Mucosa of descending colon (tissue), 3 donors: ENCODE data around the gene DSE. TPM values are rescaled to one million over a fixed set of nuclear protein-coding genes. Genes with fewer than 3 reads are reported as not detected.

Source experiments
- ATAC-seq: fragments of 200-7000 bp; cut with Tn5 transposase; one replicate; pipeline ENCODE4 v1.9.1; 2020; ENCODE audit warnings: mild to moderate bottlenecking, moderate library complexity
- DNase-seq, 3 donors: peaks; one replicate each; pipeline ENCODE4 v3.0.0-alpha.2; 2020
- H3K36me3 ChIP-seq: fragments of 200-600 bp; one replicate; pipeline ENCODE4 v1.8.0; 2021; ENCODE audit warnings: low read depth, mild to moderate bottlenecking
- H3K4me1 ChIP-seq: fragments of 200-600 bp; one replicate; pipeline ENCODE4 v1.8.0; 2021; ENCODE audit warnings: low read depth, mild to moderate bottlenecking
- H3K4me3 ChIP-seq: fragments of 200-600 bp; one replicate; pipeline ENCODE4 v1.8.0; 2021; ENCODE audit warnings: mild to moderate bottlenecking
- H3K9me3 ChIP-seq: fragments of 200-600 bp; one replicate; pipeline ENCODE4 v1.8.0; 2021; ENCODE audit warnings: mild to moderate bottlenecking
- CTCF ChIP-seq: fragments of 200-600 bp; IDR thresholded peaks from one replicate; pipeline ENCODE4 v1.8.0; 2022; ENCODE audit warnings: antibody characterized with exemption, mild to moderate bottlenecking
- intact Hi-C, 2 donors: fragments of 100-400 bp; cut with DNase I in 1 of 2; cut with micrococcal nuclease in 1 of 2; formaldehyde crosslinking; loops; one replicate each; pipeline versions ENCODE4 v1.11.0 to v1.11.1; 2022; cut with DNase I, micrococcal nuclease
- total RNA-seq, 3 donors: library from RNA; stranded (reverse); fragmentation: NEBNext Ultra II Directional in 2 of 3; extraction: Animal tissue kit (Norgen Biotek cat#: 25700) in 2 of 3; gene quantifications; one replicate each; pipeline versions ENCODE4 v1.2.1 to v1.2.4, GENCODE V29; 2021 to 2023
- donor health status: DM: no; HTN: no; CAD: no; lungs with moderate emphysema.
- donor health status: DM: no; HTN: no; CAD: no.
- donor health status: DM: no; HTN: yes; CAD: no.

DSE gene
- total RNA-seq, 3 donors from 2014 or later: 6.3 to 23.8 (median 14.4) TPM

- no peaks in the 10 kb centered on the region for H3K4me1 ChIP-seq
- no peak for TF ChIP-seq CTCF
- no peaks in the 10 kb centered on the region for H3K9me3 ChIP-seq
- no peak for DNase-seq
- no peaks in the 10 kb centered on the region for H3K36me3 ChIP-seq
- H3K4me3 ChIP-seq: no peak within 1 kb of the TSS
- peak; percentile 27 for ATAC-seq
- intact Hi-C loops: no loop called here
Measured at GRCh38 chr6:116461331-116461931, 90.7 kb downstream of the DSE start, which contains the start of gene CALHM6. Gene CALHM6, plus strand, starts transcription at chr6:116461375. Its CDS starts 555 bp downstream, at chr6:116461930.

GRCh38 chr6:116461932-116462885 lies 91.5 kb downstream of the DSE start:
- DNase-seq: peak; percentile 52 to 79 (median 64)
- TF ChIP-seq CTCF: no peak
- H3K9me3 ChIP-seq: no peaks in the 10 kb centered on the region

GRCh38 chr6:116463301-116463700 lies 92.6 kb downstream of the DSE start:
- intact Hi-C loops: no loop called here
- Histone ChIP-seq H3K4me3 (no peak overlapping the region), H3K4me1 (no peaks in the 10 kb centered on the region), H3K9me3 (no peaks in the 10 kb centered on the region), H3K36me3 (no peaks in the 10 kb centered on the region)
- DNase-seq (no peak), ATAC-seq (no peak)
- no peak for TF ChIP-seq CTCF

More at GRCh38 chr6:116461932-116462885, 91.5 kb downstream of the DSE start:
- no peaks in the 10 kb centered on the region for H3K36me3 ChIP-seq
- intact Hi-C loops: no loop called here
- H3K4me1 ChIP-seq: no peaks in the 10 kb centered on the region
- ATAC-seq: peak; percentile 90
- no peak overlapping the region for H3K4me3 ChIP-seq

GRCh38 chr6:116465246-116465645 lies 94.5 kb downstream of the DSE start:
- ATAC-seq (peak; percentile 19), DNase-seq (peak in 1 of 3 donors; percentile 30)
- Histone ChIP-seq H3K4me3 (no peak overlapping the region), H3K36me3 (no peaks in the 10 kb centered on the region), H3K4me1 (no peaks in the 10 kb centered on the region), H3K9me3 (no peaks in the 10 kb centered on the region)
- TF ChIP-seq CTCF: no peak
- intact Hi-C loops: no loop called here

- H3K9me3 ChIP-seq: no peaks in the 10 kb centered on the region
- TF ChIP-seq CTCF: no peak
- DNase-seq (no peak), ATAC-seq (no peak)
- intact Hi-C loops: no loop called here
- no peaks in the 10 kb centered on the region for H3K36me3 ChIP-seq
- no peaks in the 10 kb centered on the region for H3K4me1 ChIP-seq
- no peak overlapping the region for H3K4me3 ChIP-seq
Measured at GRCh38 chr6:116467096-116467495, 96.3 kb downstream of the DSE start.
